GM13977 (cell line): Measurements from ENCODE around the gene RPL18A.
A peak's percentile ranks its signal among the peaks of the same experiment; 100 is the strongest.

Experiments used
- DNase-seq: peaks from one replicate; pipeline ENCODE4 v3.0.0; 2012; ENCODE audit warnings: low spot score
- in situ Hi-C: fragments of 300-500 bp; cut with MboI; formaldehyde crosslinking; loops from one replicate; pipeline ENCODE4 v1.12.0; 2022; ENCODE audit warnings: low sequenced_read_pairs, low pct_unique_long_range_greater_than_20kb, mixed read lengths, inconsistent platforms; ENCODE audit not compliant: unreplicated experiment
- TF ChIP-seq, protein P1 (sequence below): IDR thresholded peaks from 2 replicates; pipeline ENCODE4 v1.5.1; 2012; ENCODE audit warnings: mild to moderate bottlenecking, control low read depth; ENCODE audit not compliant: insufficient read depth; ENCODE audit errors: extremely low read depth, missing control alignments

Gene RPL18A

DNA sequence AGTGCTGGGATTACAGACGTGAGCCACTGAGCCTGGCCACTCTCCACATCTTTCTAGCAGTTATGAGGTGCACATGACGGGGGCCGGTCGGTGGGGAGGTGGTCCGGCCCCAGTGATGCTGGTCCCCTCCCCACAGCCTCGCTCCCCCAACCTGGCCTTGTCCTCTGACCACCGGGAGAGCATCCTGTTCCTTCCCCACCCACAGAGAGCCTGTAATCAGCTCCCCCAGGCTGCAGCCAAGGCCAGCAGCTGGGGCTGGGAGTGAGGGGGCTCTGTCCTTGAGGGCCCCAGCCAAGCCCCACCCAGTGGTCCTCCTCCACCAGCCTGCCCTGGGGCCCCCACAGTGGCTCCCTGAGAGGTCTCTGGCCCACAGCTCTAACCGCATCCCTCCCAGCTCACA, 35.4 kb upstream of the RPL18A start:
- no peak for DNase-seq
- TF ChIP-seq, protein P1, sequence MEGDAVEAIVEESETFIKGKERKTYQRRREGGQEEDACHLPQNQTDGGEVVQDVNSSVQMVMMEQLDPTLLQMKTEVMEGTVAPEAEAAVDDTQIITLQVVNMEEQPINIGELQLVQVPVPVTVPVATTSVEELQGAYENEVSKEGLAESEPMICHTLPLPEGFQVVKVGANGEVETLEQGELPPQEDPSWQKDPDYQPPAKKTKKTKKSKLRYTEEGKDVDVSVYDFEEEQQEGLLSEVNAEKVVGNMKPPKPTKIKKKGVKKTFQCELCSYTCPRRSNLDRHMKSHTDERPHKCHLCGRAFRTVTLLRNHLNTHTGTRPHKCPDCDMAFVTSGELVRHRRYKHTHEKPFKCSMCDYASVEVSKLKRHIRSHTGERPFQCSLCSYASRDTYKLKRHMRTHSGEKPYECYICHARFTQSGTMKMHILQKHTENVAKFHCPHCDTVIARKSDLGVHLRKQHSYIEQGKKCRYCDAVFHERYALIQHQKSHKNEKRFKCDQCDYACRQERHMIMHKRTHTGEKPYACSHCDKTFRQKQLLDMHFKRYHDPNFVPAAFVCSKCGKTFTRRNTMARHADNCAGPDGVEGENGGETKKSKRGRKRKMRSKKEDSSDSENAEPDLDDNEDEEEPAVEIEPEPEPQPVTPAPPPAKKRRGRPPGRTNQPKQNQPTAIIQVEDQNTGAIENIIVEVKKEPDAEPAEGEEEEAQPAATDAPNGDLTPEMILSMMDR: no peak
- in situ Hi-C loops: no loop called here

DNA sequence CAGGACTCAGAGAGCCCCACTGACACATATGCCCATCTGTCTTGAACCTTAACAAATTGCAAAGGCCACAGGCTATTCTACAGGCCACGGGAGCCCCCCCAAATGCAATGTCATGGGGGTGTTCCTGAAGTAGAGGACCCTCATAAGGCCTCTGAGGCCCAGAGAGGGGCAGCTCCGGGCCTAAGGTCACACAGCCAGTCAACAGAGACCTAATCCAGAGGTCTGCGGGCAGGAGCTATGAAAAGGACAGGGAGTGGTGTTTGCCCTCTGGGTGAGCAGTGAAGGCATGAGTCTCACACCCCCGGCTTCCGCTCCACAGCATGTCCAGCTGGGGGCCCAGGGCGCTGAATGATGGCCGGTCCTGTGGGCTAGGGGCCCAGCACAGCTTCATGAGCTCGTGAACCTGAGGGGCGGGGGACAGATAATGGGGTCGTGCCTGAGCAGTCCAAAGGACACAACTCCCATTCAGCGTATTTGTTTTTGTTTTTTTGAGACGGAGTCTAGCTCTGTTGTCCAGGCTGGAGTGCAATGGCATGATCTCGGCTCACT, 33.1 kb upstream of the RPL18A start:
- TF ChIP-seq, protein P1: no peak
- in situ Hi-C loops: no loop called here
- DNase-seq: no peak

DNA sequence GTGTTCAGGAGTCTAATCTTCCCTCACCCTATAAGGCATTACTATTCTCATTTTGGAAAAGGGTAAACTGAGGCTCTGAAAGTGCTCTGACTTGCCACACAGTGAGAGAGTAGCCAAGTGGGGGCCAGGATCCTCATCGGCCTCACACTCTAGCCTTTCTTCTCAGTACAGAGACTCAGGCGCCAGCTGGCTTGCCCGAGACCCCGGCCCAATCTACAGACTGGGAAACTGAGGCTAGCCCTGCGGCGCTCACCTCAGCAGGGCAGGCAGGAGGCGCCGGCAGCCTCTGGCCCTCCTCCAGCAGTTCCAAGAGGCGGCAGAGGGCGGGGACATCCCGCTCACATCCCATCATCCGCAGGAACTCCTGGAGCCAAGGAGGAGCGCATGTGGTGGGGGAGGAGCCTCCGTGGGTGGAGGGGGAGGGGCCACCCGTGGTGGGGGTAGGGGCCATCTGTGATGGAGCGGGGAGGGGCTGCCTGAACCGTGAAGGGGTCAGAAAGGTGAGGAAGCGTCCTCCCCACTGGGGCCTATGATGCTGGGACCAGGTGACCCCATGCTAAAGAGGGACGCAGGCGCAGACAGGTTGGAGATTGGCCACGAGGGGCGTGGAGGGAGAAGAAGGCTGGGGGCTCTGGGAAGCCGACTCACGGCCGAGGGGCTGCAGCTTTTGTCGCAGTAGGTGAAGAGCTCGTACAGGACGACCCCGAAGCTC, 29.7 kb upstream of the RPL18A start:
- in situ Hi-C loops: no loop called here
- no peak for DNase-seq

DNA sequence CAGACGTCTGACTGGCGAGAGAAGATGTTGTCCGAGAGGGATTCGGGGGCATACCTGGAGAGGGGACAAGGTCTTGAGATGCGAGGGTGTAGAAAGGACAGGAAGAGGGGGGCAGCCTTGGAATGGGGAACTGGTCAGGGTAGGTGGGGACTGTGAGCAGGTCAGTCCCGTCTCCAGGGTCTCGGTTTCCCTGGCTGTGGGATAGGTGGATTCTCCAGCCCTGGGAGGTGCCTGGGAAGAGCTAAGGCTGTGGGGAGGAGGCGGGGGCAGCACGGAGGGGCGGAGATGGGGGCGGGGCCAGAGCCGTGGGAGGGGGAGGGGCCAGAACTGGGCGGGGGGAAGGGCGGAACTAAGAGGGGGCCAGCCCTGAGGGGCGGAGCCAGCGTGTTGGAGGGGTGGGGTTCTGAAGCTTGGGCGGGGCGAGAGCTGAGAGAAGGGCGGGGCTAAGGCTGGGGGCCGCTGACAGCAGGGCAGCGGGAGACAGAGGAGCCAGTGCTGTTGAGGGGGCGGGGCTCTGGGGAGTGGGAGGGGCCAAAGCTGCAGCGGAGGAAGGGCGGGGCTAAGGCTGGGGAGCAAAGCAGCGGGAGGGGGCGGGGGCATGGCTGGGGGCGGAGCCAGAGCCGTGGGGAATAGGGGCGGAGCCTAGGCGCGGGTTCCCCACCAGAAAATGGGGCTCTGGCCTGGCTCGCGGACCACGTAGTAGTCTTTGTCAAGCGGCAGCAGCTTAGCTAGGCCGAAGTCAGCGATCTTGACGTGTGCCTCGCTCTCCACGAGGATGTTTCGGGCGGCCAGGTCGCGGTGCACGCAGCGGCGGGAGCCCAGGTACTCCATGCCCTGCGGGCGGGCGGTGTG, 28.9 kb upstream of the RPL18A start:
- peak; percentile 82 for DNase-seq
- in situ Hi-C loops: no loop called here

More for the DNA sequence above, 29.7 kb upstream of the RPL18A start:
- TF ChIP-seq, protein P1: no peak

DNA sequence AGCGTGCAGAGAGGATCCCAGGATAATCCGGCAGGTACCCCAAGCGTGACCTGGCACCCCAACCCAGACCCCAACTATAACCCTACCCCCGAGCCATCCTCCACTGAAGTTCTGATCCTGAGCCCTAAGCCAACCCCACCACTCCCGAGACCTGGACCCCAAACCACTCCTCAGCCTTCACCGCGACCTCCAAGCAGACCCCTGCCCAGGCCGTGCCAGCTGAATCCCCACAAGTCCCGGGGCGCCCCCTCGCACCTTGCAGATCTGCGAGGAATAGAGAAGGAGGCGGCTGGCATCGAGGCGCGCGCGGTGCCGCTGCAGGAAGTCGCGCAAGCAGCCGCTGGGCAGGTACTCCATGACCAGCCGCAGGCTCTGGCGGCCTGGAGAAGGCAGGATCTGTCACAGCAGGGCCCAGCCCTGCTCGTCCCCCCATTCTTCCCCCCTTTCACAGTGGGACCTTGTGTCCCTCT, 28.3 kb upstream of the RPL18A start:
- DNase-seq: no peak
- in situ Hi-C loops: no loop called here
- TF ChIP-seq, protein P1: no peak

More for the DNA sequence above, 28.9 kb upstream of the RPL18A start:
- TF ChIP-seq, protein P1: no peak

DNA sequence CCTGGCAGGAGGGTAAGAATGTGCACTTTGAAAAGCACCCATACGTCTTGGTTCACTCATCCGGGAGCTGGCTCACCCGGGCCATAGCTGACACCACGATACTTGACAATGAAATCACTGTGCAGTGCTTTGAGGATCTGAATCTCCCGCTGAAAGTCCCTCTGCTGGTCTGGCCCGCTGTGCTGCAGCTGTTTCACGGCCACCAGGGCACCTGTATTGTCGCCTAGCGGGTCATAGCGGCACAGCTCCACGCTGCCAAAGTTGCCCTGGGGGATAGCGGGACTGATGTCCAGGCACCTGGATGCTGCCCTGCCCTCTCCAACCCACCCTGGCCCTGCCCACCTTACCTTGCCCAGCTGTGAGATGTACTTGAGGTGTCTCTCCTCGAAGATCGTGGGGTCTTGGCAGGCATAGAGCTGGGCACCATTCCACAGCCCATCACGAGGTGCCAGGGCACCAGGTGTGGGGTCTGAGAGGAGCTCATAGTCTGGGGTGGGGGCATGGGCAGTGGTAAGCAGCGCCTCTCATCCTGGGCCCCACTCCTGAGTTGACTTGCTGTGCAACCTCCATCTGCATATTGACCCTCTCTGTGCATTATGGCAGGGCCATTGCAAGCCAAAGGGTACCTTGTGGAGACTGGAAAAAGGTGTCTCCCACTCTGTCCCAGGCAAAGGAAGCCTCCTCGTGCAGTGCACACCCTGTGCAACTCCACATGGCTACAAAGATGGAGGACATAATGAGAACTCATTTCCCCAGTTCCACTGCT, 27.1 kb upstream of the RPL18A start:
- no peak for DNase-seq
- TF ChIP-seq, protein P1: no peak
- in situ Hi-C loops: no loop called here
